ENCODE results near the gene TMEM91. TPM values are rescaled to one million over a fixed set of nuclear protein-coding genes. Genes with fewer than 3 reads are reported as not detected.

The TMEM91 gene
- total RNA-seq, 2 experiments from 2014 or later: 2.2 to 3.0 TPM

GRCh38 chr19:41399091-41399490 is 22.8 kb downstream of the TMEM91 start:
- CTCF ChIA-PET: no interaction called here
- POLR2A ChIA-PET: no interaction called here

- POLR2A ChIA-PET: no interaction called here
- CTCF ChIA-PET: no interaction called here
Measured at GRCh38 chr19:41399525-41399924, 23.2 kb downstream of the TMEM91 start.

- POLR2A ChIA-PET: no interaction called here
- CTCF ChIA-PET: no interaction called here
Measured at GRCh38 chr19:41401483-41401882, 25.1 kb downstream of the TMEM91 start.

- CTCF ChIA-PET: interaction anchor here (1.0 kb wide), 1 partner anchor 38 kb away, joined by 3 read pairs; the partner anchor contains the start of gene DMAC2
- POLR2A ChIA-PET: no interaction called here
Measured at GRCh38 chr19:41402010-41402409, 25.7 kb downstream of the TMEM91 start.

GRCh38 chr19:41403181-41403970 is 27.0 kb downstream of the TMEM91 start:
- POLR2A ChIA-PET: no interaction called here
- CTCF ChIA-PET: interaction anchor here (1.2 kb wide), 1 partner anchor 160 kb away, joined by 4 read pairs; no protein-coding TSS in a partner anchor

GRCh38 chr19:41405776-41406175 is 29.4 kb downstream of the TMEM91 start:
- POLR2A ChIA-PET: no interaction called here

GRCh38 chr19:41407271-41407670 is 30.9 kb downstream of the TMEM91 start:
- ChIA-PET POLR2A (no interaction called here), CTCF (no interaction called here)

More at GRCh38 chr19:41405776-41406175, 29.4 kb downstream of the TMEM91 start:
- CTCF ChIA-PET: no interaction called here

GRCh38 chr19:41408256-41408655 is 31.9 kb downstream of the TMEM91 start:
- ChIA-PET POLR2A (interaction anchor here (0.6 kb wide), 1 partner anchor 44 kb away, joined by 5 read pairs; the partner anchor contains the start of gene B9D2), CTCF (interaction anchor here (0.7 to 1.0 kb wide), 5 partner anchors 13 to 931 kb away, joined by 3 to 4 read pairs (median 3); no protein-coding TSS in a partner anchor)

- POLR2A ChIA-PET: interaction anchor here (0.6 kb wide), 1 partner anchor 47 kb away, joined by 13 read pairs; no protein-coding TSS in a partner anchor
- CTCF ChIA-PET: interaction anchor here (1.0 to 1.2 kb wide), 2 partner anchors 162 to 274 kb away, joined by 3 to 4 read pairs; no protein-coding TSS in a partner anchor
Measured at GRCh38 chr19:41408846-41409245, 32.5 kb downstream of the TMEM91 start.

- ChIA-PET POLR2A (interaction anchor here (0.6 kb wide), 1 partner anchor 47 kb away, joined by 13 read pairs; no protein-coding TSS in a partner anchor), CTCF (interaction anchor here (0.5 to 1.2 kb wide), 2 partner anchors 162 to 295 kb away, joined by 3 to 4 read pairs; partner anchors contain the start of gene CYP2F1)
Measured at GRCh38 chr19:41409288-41409687, 33.0 kb downstream of the TMEM91 start.

GRCh38 chr19:41410336-41411054 is 34.2 kb downstream of the TMEM91 start:
- POLR2A ChIA-PET: no interaction called here

GRCh38 chr19:41411100-41411967 is 35.0 kb downstream of the TMEM91 start:
- POLR2A ChIA-PET: interaction anchor here (0.6 kb wide), 1 partner anchor 991 kb away, joined by 3 read pairs; no protein-coding TSS in a partner anchor
- CTCF ChIA-PET: interaction anchor here (0.6 kb wide), 1 partner anchor 32 kb away, joined by 3 read pairs; no protein-coding TSS in a partner anchor

More at GRCh38 chr19:41410336-41411054, 34.2 kb downstream of the TMEM91 start:
- CTCF ChIA-PET: no interaction called here

GRCh38 chr19:41411968-41412265 is 35.6 kb downstream of the TMEM91 start:
- POLR2A ChIA-PET: no interaction called here
- CTCF ChIA-PET: interaction anchor here (0.6 kb wide), 1 partner anchor 33 kb away, joined by 3 read pairs; no protein-coding TSS in a partner anchor

GRCh38 chr19:41412953-41413352 is 36.6 kb downstream of the TMEM91 start:
- POLR2A ChIA-PET: no interaction called here
- CTCF ChIA-PET: interaction anchor here (0.6 kb wide), 1 partner anchor 209 kb away, joined by 5 read pairs; no protein-coding TSS in a partner anchor

- ChIA-PET CTCF (no interaction called here), POLR2A (interaction anchor here (0.6 kb wide), 1 partner anchor 675 kb away, joined by 3 read pairs; no protein-coding TSS in a partner anchor)
Measured at GRCh38 chr19:41413947-41414346, 37.6 kb downstream of the TMEM91 start.

- POLR2A ChIA-PET: interaction anchor here (0.6 kb wide), 1 partner anchor 675 kb away, joined by 3 read pairs; no protein-coding TSS in a partner anchor
- CTCF ChIA-PET: no interaction called here
Measured at GRCh38 chr19:41414461-41414860, 38.1 kb downstream of the TMEM91 start.

- CTCF ChIA-PET: no interaction called here
- POLR2A ChIA-PET: interaction anchor here (0.5 kb wide), 1 partner anchor 37 kb away, joined by 3 read pairs; no protein-coding TSS in a partner anchor
Measured at GRCh38 chr19:41415154-41415571, 38.8 kb downstream of the TMEM91 start.

- ChIA-PET CTCF (no interaction called here), POLR2A (no interaction called here)
Measured at GRCh38 chr19:41416194-41416674, 39.9 kb downstream of the TMEM91 start.
